GM19035 (cell line): ENCODE measurements around the gene ELFN1.

ENCODE experiments used
- ATAC-seq: cut with Tn5 transposase; IDR thresholded peaks from one replicate; pipeline ENCODE4 v1.9.1; 2021; ENCODE audit not compliant: unreplicated experiment

The ELFN1 gene

GRCh38 chr7:1723254-1723653 lies 53.2 kb downstream of the ELFN1 start:
- ATAC-seq, result no peak

- no peak for ATAC-seq
Observed at GRCh38 chr7:1724118-1724910, 54.2 kb downstream of the ELFN1 start.

GRCh38 chr7:1725199-1725690 lies 55.2 kb downstream of the ELFN1 start:
- ATAC-seq, result no peak

GRCh38 chr7:1725766-1726630 lies 55.9 kb downstream of the ELFN1 start:
- no peak for ATAC-seq

- no peak for ATAC-seq
Observed at GRCh38 chr7:1727079-1727478, 57.0 kb downstream of the ELFN1 start.

GRCh38 chr7:1727812-1728570 lies 57.9 kb downstream of the ELFN1 start:
- no peak for ATAC-seq

GRCh38 chr7:1729183-1729582 lies 59.1 kb downstream of the ELFN1 start:
- ATAC-seq, result no peak

GRCh38 chr7:1729773-1730172 lies 59.7 kb downstream of the ELFN1 start:
- no peak for ATAC-seq

GRCh38 chr7:1732072-1732471 lies 62.0 kb downstream of the ELFN1 start:
- no peak for ATAC-seq

- no peak for ATAC-seq
Observed at GRCh38 chr7:1732645-1733044, 62.6 kb downstream of the ELFN1 start.

- no peak for ATAC-seq
Observed at GRCh38 chr7:1733206-1733907, 63.3 kb downstream of the ELFN1 start.

- no peak for ATAC-seq
Observed at GRCh38 chr7:1733908-1734730, 64.0 kb downstream of the ELFN1 start.

- no peak for ATAC-seq
Observed at GRCh38 chr7:1735262-1735661, 65.2 kb downstream of the ELFN1 start.

- ATAC-seq, result no peak
Observed at GRCh38 chr7:1735806-1736483, 65.9 kb downstream of the ELFN1 start.

GRCh38 chr7:1736484-1736817 lies 66.4 kb downstream of the ELFN1 start:
- ATAC-seq, result no peak

- no peak for ATAC-seq
Observed at GRCh38 chr7:1736830-1737229, 66.8 kb downstream of the ELFN1 start.

GRCh38 chr7:1737523-1737922 lies 67.4 kb downstream of the ELFN1 start:
- ATAC-seq, result no peak

GRCh38 chr7:1737956-1738355 lies 67.9 kb downstream of the ELFN1 start:
- no peak for ATAC-seq

- ATAC-seq, result no peak
Observed at GRCh38 chr7:1738511-1738910, 68.4 kb downstream of the ELFN1 start.
